OCI-LY3 (cell line): ENCODE results near the gene PICK1.

Experiments used
- CTCF ChIP-seq: fragments of 200-600, 300-600 bp; sonication (generic); IDR thresholded peaks from 2 replicates; pipeline ENCODE4 v1.5.1; 2014; ENCODE audit warnings: antibody characterized with exemption, low read length, low read depth
- EZH2phosphoT487 ChIP-seq: fragments of 200-600 bp; shearing (Covaris generic); IDR thresholded peaks from 2 replicates; pipeline ENCODE4 v1.6.1; 2018; ENCODE audit warnings: antibody characterized with exemption, mixed run types, low read depth

GRCh38 chr22:38017272-38017920, 39.8 kb upstream of the PICK1 start:
- TF ChIP-seq CTCF = no peak
- TF ChIP-seq EZH2phosphoT487 = no peak
